Measurements from ENCODE around the gene SEMA5A.

- TF ChIP-seq, protein P1, sequence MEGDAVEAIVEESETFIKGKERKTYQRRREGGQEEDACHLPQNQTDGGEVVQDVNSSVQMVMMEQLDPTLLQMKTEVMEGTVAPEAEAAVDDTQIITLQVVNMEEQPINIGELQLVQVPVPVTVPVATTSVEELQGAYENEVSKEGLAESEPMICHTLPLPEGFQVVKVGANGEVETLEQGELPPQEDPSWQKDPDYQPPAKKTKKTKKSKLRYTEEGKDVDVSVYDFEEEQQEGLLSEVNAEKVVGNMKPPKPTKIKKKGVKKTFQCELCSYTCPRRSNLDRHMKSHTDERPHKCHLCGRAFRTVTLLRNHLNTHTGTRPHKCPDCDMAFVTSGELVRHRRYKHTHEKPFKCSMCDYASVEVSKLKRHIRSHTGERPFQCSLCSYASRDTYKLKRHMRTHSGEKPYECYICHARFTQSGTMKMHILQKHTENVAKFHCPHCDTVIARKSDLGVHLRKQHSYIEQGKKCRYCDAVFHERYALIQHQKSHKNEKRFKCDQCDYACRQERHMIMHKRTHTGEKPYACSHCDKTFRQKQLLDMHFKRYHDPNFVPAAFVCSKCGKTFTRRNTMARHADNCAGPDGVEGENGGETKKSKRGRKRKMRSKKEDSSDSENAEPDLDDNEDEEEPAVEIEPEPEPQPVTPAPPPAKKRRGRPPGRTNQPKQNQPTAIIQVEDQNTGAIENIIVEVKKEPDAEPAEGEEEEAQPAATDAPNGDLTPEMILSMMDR (IDR thresholded peaks at IDR 0.05): no peak
- TF ChIP-seq POLR2AphosphoS5 (IDR thresholded peaks at IDR 0.05) (no peak), POLR2A (IDR thresholded peaks at IDR 0.05) (no peak)
Observed at GRCh38 chr5:9430306-9430705, 115.6 kb downstream of the SEMA5A start.
